ENCODE data around the gene TGFBR2.

GRCh38 chr3:30720586-30721313, 114.3 kb downstream of the TGFBR2 start:
- TF ChIP-seq, protein P1, sequence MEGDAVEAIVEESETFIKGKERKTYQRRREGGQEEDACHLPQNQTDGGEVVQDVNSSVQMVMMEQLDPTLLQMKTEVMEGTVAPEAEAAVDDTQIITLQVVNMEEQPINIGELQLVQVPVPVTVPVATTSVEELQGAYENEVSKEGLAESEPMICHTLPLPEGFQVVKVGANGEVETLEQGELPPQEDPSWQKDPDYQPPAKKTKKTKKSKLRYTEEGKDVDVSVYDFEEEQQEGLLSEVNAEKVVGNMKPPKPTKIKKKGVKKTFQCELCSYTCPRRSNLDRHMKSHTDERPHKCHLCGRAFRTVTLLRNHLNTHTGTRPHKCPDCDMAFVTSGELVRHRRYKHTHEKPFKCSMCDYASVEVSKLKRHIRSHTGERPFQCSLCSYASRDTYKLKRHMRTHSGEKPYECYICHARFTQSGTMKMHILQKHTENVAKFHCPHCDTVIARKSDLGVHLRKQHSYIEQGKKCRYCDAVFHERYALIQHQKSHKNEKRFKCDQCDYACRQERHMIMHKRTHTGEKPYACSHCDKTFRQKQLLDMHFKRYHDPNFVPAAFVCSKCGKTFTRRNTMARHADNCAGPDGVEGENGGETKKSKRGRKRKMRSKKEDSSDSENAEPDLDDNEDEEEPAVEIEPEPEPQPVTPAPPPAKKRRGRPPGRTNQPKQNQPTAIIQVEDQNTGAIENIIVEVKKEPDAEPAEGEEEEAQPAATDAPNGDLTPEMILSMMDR (IDR thresholded peaks at IDR 0.05 in 2 of 3, conservative IDR thresholded peaks at IDR 0.05 in 1 of 3; ENCODE audit: control insufficient read depth in 2 of 3, extremely low read depth in 1 of 3, insufficient read depth in 1 of 3, low read depth in 3 of 3, low read length in 3 of 3), result no peak
- TF ChIP-seq, protein P2, sequence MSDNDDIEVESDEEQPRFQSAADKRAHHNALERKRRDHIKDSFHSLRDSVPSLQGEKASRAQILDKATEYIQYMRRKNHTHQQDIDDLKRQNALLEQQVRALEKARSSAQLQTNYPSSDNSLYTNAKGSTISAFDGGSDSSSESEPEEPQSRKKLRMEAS (IDR thresholded peaks at IDR 0.05; ENCODE audit: low read depth, low read length), result no peak
- TF ChIP-seq POLR2AphosphoS5 (IDR thresholded peaks at IDR 0.05; ENCODE audit: low read length), result no peak
- TF ChIP-seq MYC (IDR thresholded peaks at IDR 0.05; ENCODE audit: insufficient read depth, insufficient read length, insufficient replicate concordance, low read length, severe bottlenecking), result no peak
- no peak for TF ChIP-seq EZH2 (IDR thresholded peaks at IDR 0.05; ENCODE audit: borderline replicate concordance, control insufficient read depth, low read depth, low read length)
- TF ChIP-seq NFYB (IDR thresholded peaks at IDR 0.05; ENCODE audit: insufficient read depth, low read depth, low read length), result no peak
- TF ChIP-seq, protein P3, sequence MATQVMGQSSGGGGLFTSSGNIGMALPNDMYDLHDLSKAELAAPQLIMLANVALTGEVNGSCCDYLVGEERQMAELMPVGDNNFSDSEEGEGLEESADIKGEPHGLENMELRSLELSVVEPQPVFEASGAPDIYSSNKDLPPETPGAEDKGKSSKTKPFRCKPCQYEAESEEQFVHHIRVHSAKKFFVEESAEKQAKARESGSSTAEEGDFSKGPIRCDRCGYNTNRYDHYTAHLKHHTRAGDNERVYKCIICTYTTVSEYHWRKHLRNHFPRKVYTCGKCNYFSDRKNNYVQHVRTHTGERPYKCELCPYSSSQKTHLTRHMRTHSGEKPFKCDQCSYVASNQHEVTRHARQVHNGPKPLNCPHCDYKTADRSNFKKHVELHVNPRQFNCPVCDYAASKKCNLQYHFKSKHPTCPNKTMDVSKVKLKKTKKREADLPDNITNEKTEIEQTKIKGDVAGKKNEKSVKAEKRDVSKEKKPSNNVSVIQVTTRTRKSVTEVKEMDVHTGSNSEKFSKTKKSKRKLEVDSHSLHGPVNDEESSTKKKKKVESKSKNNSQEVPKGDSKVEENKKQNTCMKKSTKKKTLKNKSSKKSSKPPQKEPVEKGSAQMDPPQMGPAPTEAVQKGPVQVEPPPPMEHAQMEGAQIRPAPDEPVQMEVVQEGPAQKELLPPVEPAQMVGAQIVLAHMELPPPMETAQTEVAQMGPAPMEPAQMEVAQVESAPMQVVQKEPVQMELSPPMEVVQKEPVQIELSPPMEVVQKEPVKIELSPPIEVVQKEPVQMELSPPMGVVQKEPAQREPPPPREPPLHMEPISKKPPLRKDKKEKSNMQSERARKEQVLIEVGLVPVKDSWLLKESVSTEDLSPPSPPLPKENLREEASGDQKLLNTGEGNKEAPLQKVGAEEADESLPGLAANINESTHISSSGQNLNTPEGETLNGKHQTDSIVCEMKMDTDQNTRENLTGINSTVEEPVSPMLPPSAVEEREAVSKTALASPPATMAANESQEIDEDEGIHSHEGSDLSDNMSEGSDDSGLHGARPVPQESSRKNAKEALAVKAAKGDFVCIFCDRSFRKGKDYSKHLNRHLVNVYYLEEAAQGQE (IDR thresholded peaks at IDR 0.05; ENCODE audit: low read depth, low read length), result no peak
- no peak for TF ChIP-seq TCF12 (IDR thresholded peaks at IDR 0.05; ENCODE audit: low read depth, low read length)
